ENCODE data around the gene NKG7. TPM values are rescaled to one million over a fixed set of nuclear protein-coding genes. Genes with fewer than 3 reads are reported as not detected.

Gene NKG7
- total and polyA plus RNA-seq, 4 donors = 2.0 to 13.6 (median 5.7) TPM

DNA sequence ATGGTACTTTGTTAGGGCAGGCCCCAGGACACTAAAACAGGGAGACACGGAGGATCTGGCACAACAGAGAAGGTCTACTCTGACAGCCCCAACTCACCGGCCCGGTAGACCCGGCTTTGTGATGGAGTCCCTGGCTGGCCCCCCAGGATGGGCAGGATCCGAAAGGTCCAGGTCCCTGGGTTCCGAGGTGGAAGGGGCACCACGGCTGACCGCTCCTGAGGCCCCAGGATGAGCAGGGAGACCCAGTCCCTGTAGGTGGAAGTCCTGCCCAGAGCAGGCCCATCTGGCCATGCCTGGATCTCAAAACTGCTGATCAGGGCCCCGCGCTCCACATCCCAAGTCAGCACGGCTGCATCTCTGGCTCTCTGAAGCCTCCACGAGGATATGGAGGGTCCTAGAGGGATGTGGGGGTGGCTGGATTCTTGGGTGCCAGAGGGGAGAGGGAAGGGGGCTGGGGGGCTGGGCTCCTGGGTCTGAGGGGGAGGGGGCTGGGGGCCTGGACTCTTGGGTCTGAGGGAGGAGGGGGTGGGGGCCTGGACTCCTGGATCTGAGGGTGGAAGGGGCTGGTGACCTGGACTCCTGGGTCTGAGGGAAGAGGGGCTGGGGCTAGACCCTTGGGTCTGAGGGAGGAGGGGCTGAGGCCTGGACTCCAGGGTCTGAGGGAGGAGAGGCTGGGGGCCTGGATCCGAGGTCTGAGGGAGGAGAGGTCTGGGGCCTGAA lies 35.2 kb downstream of the NKG7 start:
- Histone ChIP-seq H3K36me3 (ENCODE audit: control insufficient read depth in 4 of 4, insufficient read depth in 3 of 4, low read depth in 1 of 4, low read length in 3 of 4) (no peaks in the 10 kb centered on the region), H3K9me3 (ENCODE audit: control insufficient read depth in 4 of 4, low read length in 3 of 4) (no peaks in the 10 kb centered on the region), H3K27ac (ENCODE audit: low read depth in 1 of 2, low read length in 2 of 2) (no peak overlapping the region), H3K9ac (ENCODE audit: low read depth in 1 of 2, low read length in 2 of 2) (no peak overlapping the region), H3K27me3 (ENCODE audit: control insufficient read depth in 4 of 4, insufficient read depth in 4 of 4, low read length in 3 of 4) (no peaks in the 10 kb centered on the region), H3K4me3 (ENCODE audit: low read depth in 1 of 3, low read length in 3 of 3) (no peak overlapping the region), H3K4me1 (ENCODE audit: control insufficient read depth in 4 of 4, insufficient read depth in 4 of 4, low read length in 3 of 4) (peaks cover 7 to 17% (median 13%) of the 10 kb centered on the region in 4 donors)
- TF ChIP-seq GABPA (IDR thresholded peaks at IDR 0.05 in 1 of 2, conservative IDR thresholded peaks at IDR 0.05 in 1 of 2) = no peak
- TF ChIP-seq SP1 (IDR thresholded peaks at IDR 0.05) = no peak
- TF ChIP-seq, protein P1, sequence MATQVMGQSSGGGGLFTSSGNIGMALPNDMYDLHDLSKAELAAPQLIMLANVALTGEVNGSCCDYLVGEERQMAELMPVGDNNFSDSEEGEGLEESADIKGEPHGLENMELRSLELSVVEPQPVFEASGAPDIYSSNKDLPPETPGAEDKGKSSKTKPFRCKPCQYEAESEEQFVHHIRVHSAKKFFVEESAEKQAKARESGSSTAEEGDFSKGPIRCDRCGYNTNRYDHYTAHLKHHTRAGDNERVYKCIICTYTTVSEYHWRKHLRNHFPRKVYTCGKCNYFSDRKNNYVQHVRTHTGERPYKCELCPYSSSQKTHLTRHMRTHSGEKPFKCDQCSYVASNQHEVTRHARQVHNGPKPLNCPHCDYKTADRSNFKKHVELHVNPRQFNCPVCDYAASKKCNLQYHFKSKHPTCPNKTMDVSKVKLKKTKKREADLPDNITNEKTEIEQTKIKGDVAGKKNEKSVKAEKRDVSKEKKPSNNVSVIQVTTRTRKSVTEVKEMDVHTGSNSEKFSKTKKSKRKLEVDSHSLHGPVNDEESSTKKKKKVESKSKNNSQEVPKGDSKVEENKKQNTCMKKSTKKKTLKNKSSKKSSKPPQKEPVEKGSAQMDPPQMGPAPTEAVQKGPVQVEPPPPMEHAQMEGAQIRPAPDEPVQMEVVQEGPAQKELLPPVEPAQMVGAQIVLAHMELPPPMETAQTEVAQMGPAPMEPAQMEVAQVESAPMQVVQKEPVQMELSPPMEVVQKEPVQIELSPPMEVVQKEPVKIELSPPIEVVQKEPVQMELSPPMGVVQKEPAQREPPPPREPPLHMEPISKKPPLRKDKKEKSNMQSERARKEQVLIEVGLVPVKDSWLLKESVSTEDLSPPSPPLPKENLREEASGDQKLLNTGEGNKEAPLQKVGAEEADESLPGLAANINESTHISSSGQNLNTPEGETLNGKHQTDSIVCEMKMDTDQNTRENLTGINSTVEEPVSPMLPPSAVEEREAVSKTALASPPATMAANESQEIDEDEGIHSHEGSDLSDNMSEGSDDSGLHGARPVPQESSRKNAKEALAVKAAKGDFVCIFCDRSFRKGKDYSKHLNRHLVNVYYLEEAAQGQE (IDR thresholded peaks at IDR 0.05) = no peak
- no peak for TF ChIP-seq CTCF (IDR thresholded peaks at IDR 0.05; ENCODE audit: low read depth, low read length, missing input control)
- no peak for TF ChIP-seq RAD21 (IDR thresholded peaks at IDR 0.05)
- no peak for TF ChIP-seq MAX (IDR thresholded peaks at IDR 0.05)
- TF ChIP-seq RXRA (IDR thresholded peaks at IDR 0.05) = no peak
- TF ChIP-seq FOXA2 (IDR thresholded peaks at IDR 0.05) = no peak
- TF ChIP-seq EGR1 (IDR thresholded peaks at IDR 0.05; ENCODE audit: low read depth in 2 of 2) = no peak
- TF ChIP-seq FOXA1 (IDR thresholded peaks at IDR 0.05) = no peak
- no peak for TF ChIP-seq HNF4A (conservative IDR thresholded peaks at IDR 0.05)
- TF ChIP-seq YY1 (IDR thresholded peaks at IDR 0.05) = no peak
- 97% methylated on average over 13 of the region's 13 CpGs for WGBS
- DNase-seq (ENCODE audit: low spot score) = no peak

GRCh38 chr19:51333836-51334460 lies 38.5 kb downstream of the NKG7 start:
- H3K4me1 ChIP-seq (ENCODE audit: control insufficient read depth in 4 of 4, insufficient read depth in 4 of 4, low read length in 3 of 4) = peaks cover 0 to 5% (median 2%) of the 10 kb centered on the region in 4 donors
- H3K9ac ChIP-seq (ENCODE audit: low read depth in 1 of 2, low read length in 2 of 2) = no peak overlapping the region
- H3K36me3 ChIP-seq (ENCODE audit: control insufficient read depth in 4 of 4, insufficient read depth in 3 of 4, low read depth in 1 of 4, low read length in 3 of 4) = peaks cover 0 to 6% (median 0%) of the 10 kb centered on the region in 4 donors
- no peak overlapping the region for H3K27ac ChIP-seq (ENCODE audit: low read depth in 1 of 2, low read length in 2 of 2)
- H3K4me3 ChIP-seq (ENCODE audit: low read depth in 1 of 3, low read length in 3 of 3) = no peak overlapping the region
- WGBS = 96% methylated on average over 13 of the region's 13 CpGs
- no peaks in the 10 kb centered on the region for H3K27me3 ChIP-seq (ENCODE audit: control insufficient read depth in 4 of 4, insufficient read depth in 4 of 4, low read length in 3 of 4)
- no peak for DNase-seq (ENCODE audit: low spot score)
- no peaks in the 10 kb centered on the region for H3K9me3 ChIP-seq (ENCODE audit: control insufficient read depth in 4 of 4, low read length in 3 of 4)
- TF ChIP-seq EGR1 (IDR thresholded peaks at IDR 0.05; ENCODE audit: low read depth in 2 of 2) = no peak
- no peak for TF ChIP-seq NR2F2 (IDR thresholded peaks at IDR 0.05)
- TF ChIP-seq, protein P2, sequence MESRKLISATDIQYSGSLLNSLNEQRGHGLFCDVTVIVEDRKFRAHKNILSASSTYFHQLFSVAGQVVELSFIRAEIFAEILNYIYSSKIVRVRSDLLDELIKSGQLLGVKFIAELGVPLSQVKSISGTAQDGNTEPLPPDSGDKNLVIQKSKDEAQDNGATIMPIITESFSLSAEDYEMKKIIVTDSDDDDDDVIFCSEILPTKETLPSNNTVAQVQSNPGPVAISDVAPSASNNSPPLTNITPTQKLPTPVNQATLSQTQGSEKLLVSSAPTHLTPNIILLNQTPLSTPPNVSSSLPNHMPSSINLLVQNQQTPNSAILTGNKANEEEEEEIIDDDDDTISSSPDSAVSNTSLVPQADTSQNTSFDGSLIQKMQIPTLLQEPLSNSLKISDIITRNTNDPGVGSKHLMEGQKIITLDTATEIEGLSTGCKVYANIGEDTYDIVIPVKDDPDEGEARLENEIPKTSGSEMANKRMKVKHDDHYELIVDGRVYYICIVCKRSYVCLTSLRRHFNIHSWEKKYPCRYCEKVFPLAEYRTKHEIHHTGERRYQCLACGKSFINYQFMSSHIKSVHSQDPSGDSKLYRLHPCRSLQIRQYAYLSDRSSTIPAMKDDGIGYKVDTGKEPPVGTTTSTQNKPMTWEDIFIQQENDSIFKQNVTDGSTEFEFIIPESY (IDR thresholded peaks at IDR 0.05) = no peak
- no peak for TF ChIP-seq FOXA2 (IDR thresholded peaks at IDR 0.05)
- TF ChIP-seq YY1 (IDR thresholded peaks at IDR 0.05) = no peak
- TF ChIP-seq RAD21 (IDR thresholded peaks at IDR 0.05) = no peak
- TF ChIP-seq, protein P3, sequence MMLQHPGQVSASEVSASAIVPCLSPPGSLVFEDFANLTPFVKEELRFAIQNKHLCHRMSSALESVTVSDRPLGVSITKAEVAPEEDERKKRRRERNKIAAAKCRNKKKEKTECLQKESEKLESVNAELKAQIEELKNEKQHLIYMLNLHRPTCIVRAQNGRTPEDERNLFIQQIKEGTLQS (IDR thresholded peaks at IDR 0.05) = no peak
- no peak for TF ChIP-seq FOXA1 (IDR thresholded peaks at IDR 0.05)
- TF ChIP-seq HNF4A (conservative IDR thresholded peaks at IDR 0.05) = no peak
- TF ChIP-seq CTCF (IDR thresholded peaks at IDR 0.05; ENCODE audit: low read depth, low read length, missing input control) = no peak
- TF ChIP-seq JUND (IDR thresholded peaks at IDR 0.05) = no peak
